NCI-H146 treated with DMSO at 0.1 percent for 48 hours (cell line): ENCODE measurements around the gene CCDC70.
"Not testable (repeated sequence)": the region's sequence is repeated elsewhere in the genome, so short reads cannot be mapped to it uniquely, and the experiment has no call there.

ENCODE experiments used
- DNase-seq: peaks from one replicate; lab custom pipeline; 2025; ENCODE audit not compliant: unreplicated experiment; lab: John Stamatoyannopoulos, UW

The CCDC70 gene

DNA sequence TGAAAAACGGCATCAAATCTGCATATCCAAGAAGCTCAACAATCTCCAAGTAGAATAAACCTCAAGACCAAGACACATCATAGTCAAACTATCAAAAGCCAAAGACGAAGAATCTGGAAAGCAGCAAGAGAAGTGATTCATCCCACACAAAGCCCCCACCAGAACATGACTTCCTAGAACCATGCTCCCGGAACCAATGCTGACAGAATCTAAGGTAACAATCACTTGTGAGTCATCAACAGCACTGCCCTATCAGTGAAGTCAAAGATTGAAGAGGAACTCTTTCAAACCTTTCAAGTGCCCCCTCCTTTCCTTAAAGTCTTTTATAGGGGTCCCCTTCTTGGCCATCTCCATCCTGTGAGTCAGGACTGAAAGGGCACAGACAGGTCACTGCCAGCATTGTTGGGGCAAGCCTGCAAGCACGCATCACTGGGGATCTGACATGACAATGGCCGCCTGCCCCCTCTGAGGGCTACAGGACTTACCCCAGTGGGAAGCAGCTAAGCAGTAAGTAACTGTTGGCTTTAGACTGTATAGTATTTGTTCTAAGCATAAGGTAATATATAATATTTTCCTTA, at the start of gene CCDC70:
TSS of gene CCDC70 (plus strand) at position 247 of the 578 bp plus-strand sequence. CDS start 3,443 bp downstream, outside the sequence.
- DNase-seq, result no peak

DNA sequence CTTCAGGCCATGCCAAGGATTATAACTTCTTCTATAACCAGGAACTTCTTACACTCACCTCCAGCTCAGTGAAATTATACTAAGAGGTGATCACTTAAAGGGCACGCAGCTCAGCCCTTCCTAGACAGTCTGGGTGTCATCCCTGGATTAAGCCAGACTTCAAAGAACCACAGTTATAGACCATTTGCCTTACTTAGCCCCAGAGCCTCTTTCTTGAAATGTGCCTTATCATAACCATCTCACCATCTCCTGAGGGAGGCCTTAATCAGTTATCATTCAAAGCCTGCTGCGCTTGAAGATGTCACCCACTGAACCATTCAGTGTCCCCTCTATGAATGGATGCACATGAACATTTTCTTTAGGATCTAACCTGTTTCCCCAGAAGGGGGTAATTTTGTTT, 47.7 kb upstream of the CCDC70 start:
- no peak for DNase-seq

DNA sequence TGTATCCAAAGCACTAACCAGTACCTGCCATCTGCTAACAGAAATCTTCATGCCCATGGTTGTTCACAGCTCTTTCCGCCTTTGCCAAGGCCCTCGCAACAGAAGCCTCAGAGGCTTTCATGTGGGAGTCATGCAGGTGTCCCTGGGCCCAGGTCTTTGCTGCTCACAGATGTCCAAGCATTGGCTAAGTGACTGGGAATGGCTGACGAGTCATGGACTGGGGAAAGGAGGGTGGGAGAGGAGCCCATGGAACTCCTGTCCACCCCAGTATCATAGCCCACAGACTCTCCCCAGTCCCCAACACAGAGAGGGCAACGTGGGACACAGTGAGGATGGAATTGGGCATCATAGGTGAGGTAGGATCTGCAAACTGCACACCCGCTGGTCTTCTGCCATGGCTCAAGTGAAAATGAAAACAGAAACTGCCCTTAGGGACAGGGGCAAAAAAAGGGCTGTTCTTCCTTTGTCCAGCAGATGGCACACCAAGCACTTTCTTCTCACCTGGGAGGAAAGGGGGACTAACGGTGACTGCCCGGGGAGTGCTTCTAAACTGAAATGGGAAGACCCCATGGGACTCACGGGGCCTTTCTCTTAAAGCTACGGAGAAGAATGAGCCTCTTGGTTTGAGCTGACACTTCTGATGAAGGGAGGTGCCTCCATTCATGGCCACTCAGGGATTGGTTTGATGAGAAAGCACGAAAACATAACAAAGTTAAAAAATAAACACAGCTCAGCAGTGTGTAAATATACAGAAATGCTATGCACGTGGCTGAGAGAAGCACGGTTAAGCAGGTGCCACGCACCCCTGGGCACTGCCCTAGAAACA, 46.7 kb upstream of the CCDC70 start:
- peak; percentile 46 for DNase-seq

DNA sequence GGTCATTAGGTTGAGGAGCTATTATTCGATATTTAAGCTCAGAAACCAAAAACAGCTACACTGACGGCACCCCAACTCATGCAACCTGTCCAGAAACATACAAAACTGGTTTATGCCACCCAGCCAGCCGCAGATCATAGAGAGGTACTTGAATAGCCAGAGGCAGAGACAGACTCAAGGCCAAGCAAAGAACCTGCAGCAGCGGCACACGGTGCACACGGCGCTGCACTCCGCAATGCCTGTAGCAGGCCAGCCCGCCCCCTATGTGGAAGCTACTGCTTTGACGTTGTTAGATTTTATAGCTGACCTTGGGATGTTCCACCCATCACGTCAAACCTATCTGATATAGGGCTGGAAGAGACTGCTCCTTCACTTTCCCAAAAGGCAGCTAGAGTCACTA, 45.9 kb upstream of the CCDC70 start:
- no peak for DNase-seq

DNA sequence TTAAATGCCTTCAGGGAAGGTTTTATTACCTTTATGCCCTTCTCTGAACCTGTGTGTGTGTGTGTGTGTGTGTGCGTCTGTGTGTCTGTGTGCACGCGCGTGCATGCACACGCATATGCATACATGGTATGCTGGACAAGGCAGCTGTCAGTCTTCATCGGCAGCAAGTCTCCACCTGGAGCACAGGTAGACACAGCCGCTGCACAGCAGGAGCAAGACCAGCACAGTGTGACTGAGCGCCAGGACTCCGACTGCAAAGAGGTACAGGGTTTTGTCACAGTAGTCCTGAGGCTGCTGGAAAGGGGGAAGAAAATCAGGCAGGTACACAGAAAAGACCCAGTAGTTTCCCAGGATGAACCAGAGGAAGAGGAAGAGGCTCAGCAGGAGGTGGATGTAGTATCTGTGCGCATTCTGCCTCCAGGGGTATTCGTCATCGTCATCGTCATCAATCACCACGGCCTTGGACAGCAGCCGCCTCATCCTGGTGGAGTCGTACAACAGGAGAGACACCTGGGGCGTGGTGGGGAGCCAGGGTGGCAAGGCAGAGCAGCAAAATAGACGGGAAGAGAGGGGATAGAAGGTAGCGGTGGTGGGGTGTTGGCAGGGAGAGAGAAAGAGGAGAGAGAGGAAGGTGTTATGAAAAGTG, 45.0 kb upstream of the CCDC70 start:
- peak; percentile 65 for DNase-seq

DNA sequence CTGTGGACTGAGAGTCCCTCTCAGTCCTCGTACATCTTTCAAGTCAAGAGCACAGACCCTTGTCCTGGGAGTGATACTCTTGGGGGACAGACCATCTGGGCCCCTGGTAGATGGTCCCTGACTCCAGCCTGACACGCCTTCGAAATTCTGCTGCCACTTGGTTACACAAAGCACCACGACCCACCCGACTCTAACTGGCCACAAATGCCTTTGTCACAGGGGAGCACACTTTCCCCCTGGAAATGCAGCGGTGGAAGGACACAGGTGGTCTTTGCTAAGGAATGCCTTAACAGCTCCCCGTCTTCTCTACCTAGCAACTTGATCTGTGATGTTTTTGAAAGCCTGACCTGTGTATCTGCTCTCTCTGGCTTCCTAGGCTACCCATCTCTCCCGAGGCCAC, 44.1 kb upstream of the CCDC70 start:
- no peak for DNase-seq

DNA sequence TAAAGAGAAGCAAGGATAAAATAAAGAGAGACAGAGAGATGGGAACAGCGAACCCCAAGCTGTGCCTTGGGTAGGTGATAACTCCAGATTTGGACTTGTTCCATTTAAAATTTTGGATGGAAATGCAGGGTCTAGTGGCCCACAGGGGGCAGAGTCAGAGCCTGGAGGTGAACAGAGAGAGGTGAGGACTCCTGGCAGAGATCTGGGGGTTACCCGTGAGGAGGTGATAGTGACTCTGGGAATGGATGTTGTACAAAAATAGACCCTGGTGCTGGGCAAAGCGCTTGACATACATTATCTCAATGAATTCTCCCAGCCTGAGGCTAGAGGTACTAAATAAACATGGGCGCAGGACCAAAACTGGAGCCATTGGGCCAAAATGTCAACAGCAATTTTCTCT, 43.5 kb upstream of the CCDC70 start:
- DNase-seq, result no peak

DNA sequence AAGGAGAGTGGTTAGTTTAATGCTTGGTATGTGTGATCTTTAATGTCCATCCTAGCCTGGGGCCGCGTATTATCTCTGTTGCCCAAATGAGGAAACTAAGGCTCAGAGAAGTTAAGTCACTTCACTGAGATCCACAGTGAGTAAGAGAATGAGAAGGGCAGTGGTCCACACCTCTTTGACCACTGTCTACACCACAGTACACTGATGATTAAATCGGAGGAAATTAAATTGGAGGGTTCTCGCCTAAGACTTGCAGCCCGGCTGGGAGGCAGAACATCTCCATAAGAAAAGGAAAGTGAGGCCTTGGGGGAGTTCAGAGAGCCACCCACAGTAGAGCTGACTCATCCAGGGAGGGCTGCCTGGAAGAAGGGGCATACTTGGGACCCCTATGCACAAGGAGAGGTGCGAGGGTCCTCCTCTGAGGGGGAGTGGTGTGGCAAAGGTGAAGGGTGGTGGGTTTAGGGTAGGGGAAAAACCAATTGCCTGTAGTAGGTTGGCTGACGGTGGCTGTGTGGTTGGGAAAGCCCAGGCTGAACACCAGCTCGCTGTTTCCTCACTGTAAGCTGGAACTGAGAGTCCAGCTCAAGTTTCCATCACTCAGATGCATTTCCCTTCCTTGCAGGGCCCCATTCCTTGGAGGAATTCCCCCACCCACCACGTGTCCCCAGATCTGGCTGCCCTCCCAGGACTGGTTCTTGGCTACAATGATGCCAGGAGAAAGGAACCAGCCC, 42.8 kb upstream of the CCDC70 start:
- no peak for DNase-seq

DNA sequence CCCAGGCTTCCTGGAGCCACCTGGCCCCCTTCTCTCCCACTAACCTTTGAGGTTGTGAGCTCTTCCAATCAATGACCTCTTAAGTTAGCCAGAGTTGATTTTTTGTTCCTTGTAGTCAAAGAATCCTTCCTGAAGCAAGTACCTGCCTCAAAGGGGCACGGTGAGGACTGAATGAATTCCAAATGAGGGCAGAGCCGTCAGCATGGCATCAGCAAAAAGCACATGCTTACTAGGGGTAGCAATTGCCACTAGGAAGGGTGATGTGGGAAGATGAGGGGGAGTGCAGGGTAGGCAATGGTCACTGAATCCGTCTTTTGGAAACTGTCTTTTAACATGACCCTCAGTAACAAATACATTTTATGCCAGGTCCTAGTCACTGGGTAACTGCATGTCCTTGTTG, 42.2 kb upstream of the CCDC70 start:
- no peak for DNase-seq

DNA sequence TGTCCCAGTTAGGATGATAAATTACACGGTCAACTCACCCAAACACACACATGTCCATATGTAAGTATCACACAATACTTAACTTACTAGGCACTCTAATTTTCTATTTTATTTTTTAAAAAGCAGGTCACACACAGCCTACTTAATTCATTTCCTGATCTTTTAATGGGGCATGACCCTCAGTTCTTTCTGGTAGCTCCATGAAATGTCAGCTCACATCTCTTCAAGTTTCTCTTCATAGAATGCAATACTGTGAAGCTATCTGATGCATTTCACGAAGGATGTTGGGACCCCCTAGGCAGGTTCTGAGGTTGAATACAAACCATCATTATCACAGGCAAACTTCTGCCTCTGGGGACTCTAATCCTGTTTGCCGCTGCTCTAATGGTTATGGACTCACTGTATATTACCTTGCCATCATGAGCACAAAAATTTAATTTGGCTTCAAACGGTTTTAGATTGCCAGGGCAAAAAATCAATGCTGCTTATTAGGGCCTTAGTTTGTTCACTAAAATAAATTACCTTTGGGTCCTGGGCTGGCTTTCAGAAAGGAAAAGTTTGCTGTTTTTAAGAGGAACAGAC, 41.7 kb upstream of the CCDC70 start:
- no peak for DNase-seq

DNA sequence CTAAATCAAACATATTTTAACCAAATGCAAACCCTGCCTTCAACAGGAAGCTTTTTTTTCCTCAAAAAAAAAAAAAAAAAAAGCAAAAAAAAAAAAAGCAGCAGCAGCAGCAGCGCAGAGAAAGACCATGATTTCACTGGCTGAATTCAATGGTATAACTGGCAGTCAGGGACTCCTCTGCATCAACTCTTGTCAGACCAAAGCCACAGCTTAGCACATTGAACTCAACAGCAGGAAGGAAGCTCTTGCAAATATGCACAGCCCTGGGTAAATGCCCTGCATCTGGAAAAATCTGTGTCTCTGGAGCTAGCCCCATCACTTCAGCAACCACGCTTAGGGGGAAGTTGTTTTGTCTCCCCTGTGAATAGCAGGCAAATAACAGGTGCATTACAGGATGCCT, 40.2 kb upstream of the CCDC70 start:
- DNase-seq, result no peak

DNA sequence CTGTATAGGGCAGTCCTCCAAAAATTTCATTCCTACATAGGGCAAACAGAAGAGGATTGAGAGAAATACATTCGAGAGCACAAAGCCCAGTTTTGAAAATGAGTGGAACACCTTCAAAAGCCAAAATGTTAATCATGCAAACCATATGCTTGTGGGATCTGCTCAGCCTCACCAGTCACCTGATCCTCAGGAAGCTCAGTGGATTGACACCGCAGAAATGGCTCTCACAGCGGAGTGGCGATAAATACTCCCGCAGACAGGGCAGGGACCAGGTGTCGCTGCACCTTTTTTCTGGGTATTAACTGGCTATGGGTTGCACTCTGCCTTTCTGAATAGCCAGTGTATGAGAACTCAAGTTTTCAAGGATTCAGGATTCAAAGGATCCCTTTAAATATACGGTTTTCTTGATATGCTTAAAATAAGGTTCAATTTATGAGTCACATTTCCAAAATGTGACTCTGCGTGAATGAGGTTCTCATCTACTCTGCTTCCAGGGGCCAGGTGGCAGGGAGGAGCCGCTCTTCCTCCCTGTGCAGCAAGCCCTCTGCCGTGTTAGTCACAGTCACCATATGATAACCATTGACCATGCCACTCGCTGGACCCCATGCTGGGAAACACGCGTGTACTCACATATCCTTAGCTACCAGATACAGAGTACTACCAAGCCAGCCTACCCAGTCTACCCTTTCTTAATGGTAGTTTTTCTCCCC, 39.5 kb upstream of the CCDC70 start:
- DNase-seq, result no peak

DNA sequence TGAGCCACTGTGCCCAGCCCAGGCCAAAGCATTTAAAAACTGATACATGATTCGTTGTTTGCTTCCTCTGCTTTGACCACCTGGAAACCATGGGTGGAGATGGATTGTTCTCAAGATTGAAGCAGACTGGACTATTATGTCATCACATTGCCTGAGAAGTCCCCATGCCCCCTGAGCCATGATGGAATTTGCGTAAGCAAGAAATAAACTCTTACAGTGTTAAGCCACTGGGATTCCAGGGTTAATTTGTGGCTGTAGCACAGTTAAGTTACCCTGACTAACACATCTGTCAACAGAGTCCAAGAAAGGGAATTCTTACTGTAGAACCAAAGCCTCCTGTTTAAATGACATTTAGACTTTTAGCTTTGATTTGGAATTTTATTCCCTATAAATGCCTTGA, 38.4 kb upstream of the CCDC70 start:
- no peak for DNase-seq

DNA sequence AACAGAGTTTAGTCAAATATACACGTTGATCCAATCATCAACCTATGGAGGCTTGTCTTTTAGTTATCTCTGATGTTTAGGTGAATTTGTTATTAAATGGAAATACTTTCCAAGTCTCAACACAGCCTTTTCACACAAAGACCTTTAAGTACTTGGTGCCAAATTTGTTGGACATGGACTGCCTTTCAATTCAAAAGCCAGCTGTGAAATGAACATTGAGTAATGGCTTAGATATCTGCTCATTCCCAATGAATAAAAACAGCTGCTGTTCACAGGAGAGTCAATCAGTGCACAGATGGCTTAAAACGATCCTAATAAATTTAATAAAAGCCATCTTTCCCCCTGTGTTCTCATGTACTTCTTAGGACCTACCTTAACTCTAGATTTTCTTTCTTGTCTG, 37.9 kb upstream of the CCDC70 start:
- DNase-seq, result no peak

DNA sequence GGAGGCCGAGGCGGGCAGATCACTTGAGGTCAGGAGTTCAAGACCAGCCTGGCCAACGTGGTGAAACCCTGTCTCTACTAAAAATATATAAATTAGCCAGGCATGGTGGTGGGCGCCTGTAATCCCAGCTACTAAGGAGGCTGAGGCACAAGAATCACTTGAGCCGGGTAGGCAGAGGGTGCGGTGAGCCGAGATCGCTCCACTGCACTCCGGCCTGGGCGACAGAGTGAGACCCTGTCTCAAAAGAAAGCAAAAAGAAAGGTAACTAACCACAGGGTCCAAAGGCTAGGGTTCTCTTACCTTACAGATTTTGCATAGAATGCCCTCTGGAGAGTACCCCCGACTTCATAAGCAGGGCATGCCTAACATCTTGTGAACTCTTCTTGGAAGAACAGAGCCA, 37.1 kb upstream of the CCDC70 start:
- not testable (repeated sequence) for DNase-seq

DNA sequence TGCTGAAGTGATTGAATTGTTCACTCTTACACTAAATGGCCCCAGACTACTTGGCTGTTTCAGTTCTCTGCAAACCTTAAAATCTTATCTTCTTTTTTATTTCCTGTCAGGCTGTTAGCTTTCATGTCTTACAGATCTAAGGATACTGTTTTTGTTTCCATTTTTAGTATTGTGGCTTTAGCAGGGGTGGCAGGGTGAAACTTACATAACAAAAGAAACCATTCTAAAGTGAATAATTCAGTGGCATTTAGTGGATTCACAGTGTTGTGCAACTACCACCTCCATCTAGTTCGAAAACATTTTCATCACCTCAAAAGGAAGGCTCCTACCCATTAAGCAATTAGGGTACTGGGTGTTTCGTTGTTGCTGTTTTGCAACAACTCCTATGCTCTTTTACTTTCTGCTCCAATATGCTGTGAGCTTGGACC, 36.6 kb upstream of the CCDC70 start:
- DNase-seq, result no peak

DNA sequence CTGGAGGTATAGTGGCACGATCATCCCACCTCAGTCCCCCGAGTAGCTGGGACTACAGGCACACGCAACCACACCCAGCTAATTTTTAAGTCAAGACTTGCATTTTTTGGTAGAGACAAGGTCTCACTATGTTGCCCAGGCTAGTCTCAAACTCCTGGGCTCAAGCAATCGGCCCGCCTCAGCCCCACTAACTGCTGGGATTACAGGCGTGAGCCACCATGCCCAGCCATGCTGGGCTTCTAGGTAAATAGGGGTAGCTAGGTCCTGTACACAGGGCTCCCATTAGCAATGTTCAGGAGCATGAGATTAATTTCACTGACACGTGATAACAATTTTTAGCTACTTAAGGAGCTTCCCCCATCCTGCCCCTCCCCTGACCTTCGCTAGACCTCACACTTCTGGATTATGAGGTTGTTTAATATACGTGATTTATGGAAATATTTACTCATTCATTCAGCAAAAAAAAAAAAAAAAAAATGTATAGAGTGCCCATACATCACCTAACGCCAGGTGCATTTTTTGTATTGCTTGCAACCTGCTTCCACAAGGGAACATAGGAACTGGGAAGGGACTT, 36.0 kb upstream of the CCDC70 start:
- no peak for DNase-seq

DNA sequence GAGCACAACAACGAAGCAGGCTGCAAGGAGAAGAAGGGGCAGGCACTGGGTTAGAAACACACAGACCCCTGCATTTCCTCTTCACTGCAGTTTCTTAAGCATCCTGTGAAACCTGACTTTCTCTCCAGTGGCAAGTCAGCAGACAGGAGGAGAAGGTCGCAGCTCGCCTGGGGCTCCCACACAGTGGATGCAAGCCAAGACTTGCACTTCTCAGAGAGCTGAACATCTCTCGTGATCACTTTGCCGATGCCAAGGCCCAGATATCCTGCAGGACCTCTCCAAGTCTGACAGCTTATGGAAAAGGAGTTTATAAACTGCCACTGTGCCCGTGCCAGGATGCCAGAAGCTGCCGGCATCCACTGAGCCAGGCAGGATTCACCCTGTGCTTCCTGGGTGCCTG, 35.2 kb upstream of the CCDC70 start:
- no peak for DNase-seq

DNA sequence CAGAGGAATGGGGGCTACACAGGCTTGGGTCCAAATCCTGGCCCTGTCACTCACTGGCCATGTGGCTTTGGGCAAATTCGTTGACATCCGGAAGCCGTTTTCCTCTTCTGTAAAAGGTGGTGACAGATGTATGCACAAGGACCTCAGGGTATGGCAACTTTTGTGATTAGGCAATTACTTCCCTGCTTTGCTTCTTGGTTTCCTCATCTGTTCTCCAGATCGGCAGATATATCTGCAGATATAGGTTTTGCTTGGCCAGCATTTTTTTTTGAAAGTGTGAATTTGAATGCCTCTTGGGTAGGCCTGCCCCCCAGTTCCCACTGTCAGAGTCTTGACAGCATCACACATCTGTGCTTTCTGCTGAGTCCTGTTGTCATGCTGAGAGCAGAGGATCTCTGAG, 34.5 kb upstream of the CCDC70 start:
- DNase-seq, result no peak
